Adrenal gland (tissue), 12 donors: ENCODE data around the gene PRSS38. TPM values are rescaled to one million over a fixed set of nuclear protein-coding genes. Genes with fewer than 3 reads are reported as not detected.

Experiments used
- DNase-seq, 7 donors: peaks; one replicate each; pipeline ENCODE4 v3.0.0-alpha.2; 2019 to 2020
- H3K27ac ChIP-seq, 5 donors: fragments of 200-600 bp; sonication (generic) in 4 of 5; 1 replicate in 3 of 5; 2 replicates in 2 of 5; pipeline versions ENCODE4 v1.5.1 to v1.8.0; 2016 to 2020; ENCODE audit warnings: mild to moderate bottlenecking in 1 of 5
- H3K27me3 ChIP-seq: fragments of 200-600 bp; 2 replicates; pipeline ENCODE4 v1.8.0; 2021
- H3K36me3 ChIP-seq, 2 donors: fragments of 200-600 bp; replicated peaks in 1 of 2; 1 replicate in 1 of 2; 2 replicates in 1 of 2; pipeline versions ENCODE4 v1.5.1 to v1.8.0; 2018 to 2022
- H3K4me1 ChIP-seq, 2 donors: fragments of 200-600 bp; replicated peaks in 1 of 2; 1 replicate in 1 of 2; 2 replicates in 1 of 2; pipeline versions ENCODE4 v1.5.1 to v1.8.0; 2018 to 2021
- H3K4me3 ChIP-seq, 4 donors: fragments of 200-600 bp; sonication (generic) in 3 of 4; one replicate each; pipeline ENCODE4 v1.5.1; 2016 to 2018
- H3K9me3 ChIP-seq, 3 donors: fragments of 200-600 bp; sonication (generic) in 1 of 3; replicated peaks in 1 of 3; 1 replicate in 2 of 3; 2 replicates in 1 of 3; pipeline versions ENCODE4 v1.5.1 to v1.8.0; 2016 to 2021
- CTCF ChIP-seq, 6 experiments: fragments of 450-650 bp in 4 of 6; fragments of 200-600 bp in 2 of 6; sonication (generic) in 1 of 6; IDR thresholded peaks; 1 replicate in 5 of 6; 2 replicates in 1 of 6; pipeline versions ENCODE4 v1.5.1 to v1.8.0; 2016 to 2021; ENCODE audit warnings: antibody characterized with exemption in 6 of 6, mild to moderate bottlenecking in 2 of 6, moderate library complexity in 1 of 6
- POLR2A ChIP-seq, 2 donors: fragments of 450-650 bp; IDR thresholded peaks; one replicate each; pipeline ENCODE4 v1.6.1; 2017; ENCODE audit warnings: antibody characterized with exemption in 2 of 2, mild to moderate bottlenecking in 2 of 2, moderate library complexity in 1 of 2
- whole genome bisulfite sequencing, 4 donors: extraction: QIAGEN DNeasy Blood & Tissue Kit in 2 of 4; methylation state at CpG; one replicate each; pipeline versions ENCODE4 v1.1.5 to v1.1.7; 2013 to 2017; 5-methylcytosine and 5-hydroxymethylcytosine counted together
- intact Hi-C, 2 donors: fragments of 100-400 bp; cut with DNase I; formaldehyde crosslinking; loops; one replicate each; pipeline versions ENCODE4 v1.14.1 to v1.15.0; 2022 to 2023
- polyA plus RNA-seq, 3 donors: library from polyadenylated mRNA; stranded (reverse); fragments of 200-250 nt in 2 of 3; fragments of 350-450 nt in 1 of 3; fragmentation: Illumina TruSeq in 1 of 3; extraction: RNeasy Lipid Tissue Mini Kit (QIAGEN cat#74804) in 1 of 3; gene quantifications; one replicate each; pipeline ENCODE4 v1.2.3, GENCODE V29; 2013 to 2014
- total RNA-seq, 9 donors: library from RNA; depleted of rRNA in 4 of 9; stranded (reverse); fragments of >200 nt in 4 of 9; fragments of 120-200 nt in 1 of 9; fragmentation: NEBNext Ultra II Directional in 1 of 9; extraction: Animal tissue kit (Norgen Biotek cat#: 25700) in 1 of 9; gene quantifications; one replicate each; pipeline versions ENCODE4 v1.1.0 to v1.2.4, GENCODE V29; 2013 to 2023
- donor health status: healthy with polysubstance abuse.
- donor health status: Bipolar disorder and iron deficiency.
- donor health status: DM: yes; HTN: yes; CAD: no.
- donor health status: DM: no; HTN: no; CAD: no.
- donor health status: DM: no; HTN: no; CAD: no.
- donor health status: DM: yes; HTN: yes; CAD: no.

The PRSS38 gene
- total and polyA plus RNA-seq, 12 donors, result not detected

- Histone ChIP-seq H3K27ac (peak overlapping the region; percentile 23 to 81 (median 46)), H3K36me3 (no peaks in the 10 kb centered on the region), H3K4me3 (peak overlapping the region in 2 of 4 donors; percentile 11 to 53), H3K4me1 (peaks cover 12 to 21% of the 10 kb centered on the region in 2 donors), H3K27me3 (no peaks in the 10 kb centered on the region), H3K9me3 (no peaks in the 10 kb centered on the region)
- no peak for TF ChIP-seq CTCF (IDR thresholded peaks at IDR 0.05)
- peak in 1 of 2 donors; percentile 73 for TF ChIP-seq POLR2A (IDR thresholded peaks at IDR 0.05)
- intact Hi-C loops, result no loop called here
- peak; percentile 94 to 96 (median 96) for DNase-seq
- WGBS, 4 donors, result 0 to 1% (median 0%) methylated on average over 3 to 60 of the region's 60 CpGs
Observed at GRCh38 chr1:227787513-227788270, 27.8 kb upstream of the PRSS38 start.

- Histone ChIP-seq H3K27me3 (no peaks in the 10 kb centered on the region), H3K9me3 (no peaks in the 10 kb centered on the region), H3K36me3 (no peaks in the 10 kb centered on the region), H3K4me3 (peak overlapping the region in 2 of 4 donors; percentile 40 to 53), H3K27ac (peak overlapping the region in 3 of 5 donors; percentile 47 to 75 (median 66)), H3K4me1 (peaks cover 12 to 21% of the 10 kb centered on the region in 2 donors)
- intact Hi-C loops, result no loop called here
- peak in 5 of 7 donors; percentile 49 to 86 (median 76) for DNase-seq
- no peak for TF ChIP-seq CTCF (IDR thresholded peaks at IDR 0.05)
- TF ChIP-seq POLR2A (IDR thresholded peaks at IDR 0.05), result peak; percentile 13 to 36
- WGBS, 4 donors, result 0 to 6% (median 3%) methylated on average over 7 to 68 of the region's 68 CpGs
Observed at GRCh38 chr1:227788271-227789083, 27.0 kb upstream of the PRSS38 start.

- peak overlapping the region in 1 of 5 donors; percentile 75 for H3K27ac ChIP-seq
Observed at GRCh38 chr1:227789084-227790033, 26.1 kb upstream of the PRSS38 start.

More at GRCh38 chr1:227789084-227790033, 26.1 kb upstream of the PRSS38 start:
- H3K4me3 ChIP-seq, result peak overlapping the region in 1 of 4 donors; percentile 53
- DNase-seq, result peak in 2 of 7 donors; percentile 24 to 58
- no peaks in the 10 kb centered on the region for H3K36me3 ChIP-seq
- intact Hi-C loops, result no loop called here
- H3K4me1 ChIP-seq, result peaks cover 12 to 21% of the 10 kb centered on the region in 2 donors
- H3K27me3 ChIP-seq, result no peaks in the 10 kb centered on the region
- TF ChIP-seq POLR2A (IDR thresholded peaks at IDR 0.05) (no peak), CTCF (IDR thresholded peaks at IDR 0.05) (no peak)
- WGBS, 4 donors, result 72 to 78% (median 75%) methylated on average over 8 to 23 of the region's 23 CpGs
- H3K9me3 ChIP-seq, result no peaks in the 10 kb centered on the region
